ENCODE measurements around the gene FCHSD1.

The FCHSD1 gene

DNA sequence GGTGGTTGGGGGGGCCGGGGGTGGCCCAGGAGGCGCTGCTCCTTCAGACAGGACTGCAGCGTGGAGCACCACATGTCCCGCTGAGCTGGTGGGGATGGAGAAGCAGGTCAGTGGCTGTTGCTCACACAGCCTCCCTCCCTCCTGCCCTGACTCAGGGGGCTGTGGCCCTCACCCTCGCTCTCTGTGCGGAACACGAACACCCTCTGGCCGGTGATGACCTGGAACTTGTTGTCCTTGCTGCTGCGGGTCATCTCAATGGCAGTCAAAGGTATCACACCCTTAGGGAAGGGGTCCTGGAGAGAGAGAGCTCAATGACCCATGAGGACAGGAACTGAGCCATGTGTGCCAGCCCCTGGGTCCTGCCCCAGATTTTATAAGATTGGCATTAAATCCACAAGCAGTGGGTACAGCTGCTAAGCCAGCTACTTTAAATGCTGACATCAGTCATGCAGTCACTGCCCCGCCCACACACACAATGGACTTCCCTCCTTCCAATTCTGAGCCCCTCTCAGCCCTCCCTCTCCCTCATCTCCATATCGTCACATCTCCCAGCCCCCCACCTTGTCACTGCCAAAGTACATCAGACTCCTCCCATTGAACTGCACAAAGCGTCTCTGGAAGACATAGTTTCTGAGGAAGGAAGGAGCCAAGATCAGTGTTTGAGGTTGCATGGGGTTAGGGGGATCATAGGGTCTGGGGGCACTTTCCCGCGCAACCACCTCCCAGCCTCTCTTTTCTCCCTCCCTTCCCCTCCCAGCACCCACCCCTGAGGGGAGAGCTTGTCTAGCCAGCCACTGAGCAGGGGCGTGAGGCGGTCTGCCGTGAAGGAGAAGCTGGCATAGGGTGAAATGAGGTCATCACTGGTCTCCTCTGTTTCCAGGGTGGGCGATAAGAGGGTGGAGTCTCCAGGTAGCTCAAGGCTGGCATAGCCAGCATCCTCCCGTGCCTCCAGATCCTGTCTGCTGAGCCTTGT lies 21.9 kb upstream of the FCHSD1 start:
- ATAC-seq: no peak
- no peak for DNase-seq

GRCh38 chr5:141672071-141672840 lies 21.0 kb upstream of the FCHSD1 start:
- no peak for ATAC-seq

GRCh38 chr5:141669520-141669919 lies 18.3 kb upstream of the FCHSD1 start:
- DNase-seq (no peak), ATAC-seq (no peak)

More at GRCh38 chr5:141672071-141672840, 21.0 kb upstream of the FCHSD1 start:
- no peak for DNase-seq

GRCh38 chr5:141668601-141669265 lies 17.5 kb upstream of the FCHSD1 start:
- no peak for ATAC-seq
- no peak for DNase-seq

DNA sequence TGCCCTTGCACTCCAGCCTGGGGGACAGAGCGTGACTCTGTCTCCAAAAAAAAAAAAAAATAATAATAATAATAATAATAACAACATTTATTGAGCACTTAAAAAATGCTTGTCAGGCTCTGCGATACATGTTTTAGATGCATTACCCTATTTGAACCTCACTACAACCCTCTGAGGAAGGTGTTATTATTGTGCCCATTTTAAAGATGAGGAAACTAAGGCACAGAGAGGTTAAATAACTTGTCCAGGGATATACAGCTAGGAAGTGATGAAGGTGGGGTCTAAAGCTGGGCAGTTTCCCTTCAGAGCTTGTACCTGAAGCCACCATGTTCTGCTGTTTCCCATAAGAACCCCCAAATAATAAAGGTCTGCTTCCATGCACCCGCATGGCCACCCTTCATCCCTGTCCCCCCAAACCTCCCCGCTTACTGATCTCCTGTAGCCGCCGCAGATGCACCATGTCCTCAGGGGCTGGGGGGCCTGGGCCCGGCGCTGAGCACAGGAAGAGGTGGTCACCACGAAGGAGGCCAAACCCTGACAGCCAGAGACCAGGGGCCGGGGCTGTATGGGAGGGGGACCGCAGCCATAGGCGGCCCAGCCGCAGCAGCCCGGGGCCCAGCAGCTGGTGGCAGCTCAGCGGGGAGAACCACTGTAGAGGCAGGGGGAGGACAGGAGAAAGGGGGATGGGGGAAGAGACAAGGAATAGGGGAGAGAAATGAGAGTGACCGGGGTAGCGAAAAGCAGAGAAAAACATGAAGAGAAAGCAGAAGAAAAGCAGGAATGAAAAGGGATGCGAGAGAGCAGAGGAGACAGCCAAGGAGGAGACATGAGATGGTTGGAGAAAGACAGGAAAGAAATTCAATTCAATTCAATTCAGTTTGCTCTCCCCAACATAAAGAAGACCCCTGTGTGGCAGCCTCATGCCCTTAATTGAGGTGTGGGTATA lies 15.1 kb upstream of the FCHSD1 start:
- ATAC-seq (no peak), DNase-seq (no peak)

- peak; percentile 79 for DNase-seq
- ATAC-seq: peak; percentile 84
Measured at GRCh38 chr5:141664733-141665461, 13.7 kb upstream of the FCHSD1 start.

DNA sequence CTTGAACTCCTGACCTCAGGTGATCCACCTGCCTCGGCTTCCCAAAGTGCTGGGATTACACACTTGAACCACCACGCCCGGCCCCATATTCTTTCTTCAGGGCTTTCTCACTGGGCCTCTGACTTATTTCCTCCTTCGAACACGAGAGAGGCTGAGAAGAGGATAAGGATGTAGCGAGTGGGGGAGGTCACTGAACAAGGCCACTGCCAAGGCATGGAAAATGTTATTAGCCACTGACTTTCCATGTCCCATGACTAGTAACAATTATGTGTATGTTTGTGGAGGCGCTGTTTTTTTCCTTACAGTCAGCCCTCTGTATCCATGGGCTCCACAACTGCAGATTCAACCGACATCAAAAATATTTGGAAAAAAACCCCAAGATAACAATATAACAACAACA lies 12.3 kb upstream of the FCHSD1 start:
- ATAC-seq: no peak

DNA sequence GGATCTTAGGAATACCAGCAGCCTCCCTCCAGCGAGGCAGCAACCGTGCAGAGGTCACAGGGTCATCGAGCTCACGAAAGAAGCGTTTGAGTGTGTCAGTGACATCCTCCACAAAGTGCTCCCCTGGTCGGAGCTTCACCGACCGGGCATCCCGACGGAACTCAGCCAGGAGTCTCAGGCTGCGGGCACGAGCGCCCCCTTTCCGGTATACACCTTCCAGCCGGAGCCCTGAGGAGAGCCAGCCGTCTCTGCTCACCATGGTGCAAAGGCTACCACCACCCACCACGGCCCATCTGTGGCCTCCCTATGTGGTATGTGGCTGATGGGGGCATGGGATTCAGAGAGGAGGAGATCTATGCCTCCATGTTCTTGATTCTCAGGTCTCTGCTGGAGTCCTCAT lies 10.8 kb upstream of the FCHSD1 start:
- ATAC-seq: no peak
- DNase-seq: no peak

More for the DNA sequence above, 12.3 kb upstream of the FCHSD1 start:
- DNase-seq: no peak

DNA sequence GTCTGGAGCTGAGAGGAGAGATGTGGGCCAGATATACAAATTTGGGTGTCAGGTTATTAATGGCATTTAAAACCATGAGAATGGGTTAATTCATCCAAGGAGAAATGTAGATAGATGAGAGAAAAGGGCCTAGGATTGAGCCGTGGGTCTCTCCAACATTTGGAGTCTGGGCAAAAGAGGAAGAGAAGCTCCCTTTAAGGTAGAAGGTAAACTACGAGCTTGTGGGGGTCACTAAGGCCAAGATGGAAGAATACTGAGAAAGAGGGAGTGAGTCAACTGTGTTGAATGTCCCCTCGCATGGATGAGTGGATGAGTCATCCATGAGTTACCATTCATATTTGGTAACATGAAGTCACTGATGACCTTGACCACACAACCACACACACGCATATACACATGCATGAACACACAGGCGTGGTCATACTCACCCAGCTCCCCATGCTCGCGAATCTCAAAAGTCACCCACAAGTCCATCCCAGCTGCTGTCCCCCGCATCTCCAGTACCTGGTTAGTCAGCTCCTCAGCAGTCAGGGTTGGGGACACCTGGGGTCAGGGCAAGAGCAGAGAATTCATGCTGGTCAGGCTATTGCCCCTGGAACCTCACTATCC lies 6.8 kb upstream of the FCHSD1 start:
- no peak for DNase-seq
- peak; percentile 74 for ATAC-seq

DNA sequence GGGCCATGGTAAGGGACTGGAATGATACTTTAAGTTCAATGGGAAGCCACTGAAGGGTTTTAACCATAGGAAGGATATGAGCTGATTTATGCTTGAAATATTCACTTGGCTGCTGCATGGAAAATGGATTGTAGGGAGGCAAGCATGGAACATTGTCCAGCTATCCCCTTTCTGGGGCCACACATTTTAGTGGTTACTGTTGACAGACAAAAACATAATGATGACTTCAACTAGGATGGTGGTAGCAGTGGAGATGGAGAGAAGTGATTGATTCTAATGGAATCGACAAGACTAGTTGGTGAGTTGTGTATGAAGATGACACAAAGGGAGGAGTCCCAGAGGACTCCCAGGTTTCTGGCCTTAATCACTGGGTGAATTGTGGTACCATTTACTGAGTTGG lies 6.2 kb upstream of the FCHSD1 start:
- no peak for DNase-seq
- no peak for ATAC-seq

- DNase-seq (no peak), ATAC-seq (no peak)
Measured at GRCh38 chr5:141656396-141656795, 5.2 kb upstream of the FCHSD1 start.

DNA sequence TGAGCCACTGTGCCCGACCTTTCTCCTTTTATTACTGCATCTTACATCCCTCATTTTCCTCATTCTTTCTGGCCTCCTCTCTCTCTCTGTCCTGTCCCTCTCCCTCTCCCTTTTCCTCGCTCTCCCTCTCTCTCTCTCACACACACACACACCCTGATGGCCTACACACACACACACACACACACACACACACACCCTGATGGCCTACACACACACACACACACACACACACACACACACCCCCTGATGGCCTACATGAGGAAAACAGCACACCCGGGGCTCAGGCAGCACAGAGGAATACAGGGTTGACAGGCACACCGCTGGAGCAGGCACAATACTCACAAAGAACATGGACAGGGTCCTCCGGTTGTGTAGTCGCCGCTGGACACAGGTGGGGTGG lies 3.8 kb upstream of the FCHSD1 start:
- DNase-seq: no peak
- ATAC-seq: no peak

- ATAC-seq (no peak), DNase-seq (no peak)
Measured at GRCh38 chr5:141654298-141654697, 3.1 kb upstream of the FCHSD1 start.

DNA sequence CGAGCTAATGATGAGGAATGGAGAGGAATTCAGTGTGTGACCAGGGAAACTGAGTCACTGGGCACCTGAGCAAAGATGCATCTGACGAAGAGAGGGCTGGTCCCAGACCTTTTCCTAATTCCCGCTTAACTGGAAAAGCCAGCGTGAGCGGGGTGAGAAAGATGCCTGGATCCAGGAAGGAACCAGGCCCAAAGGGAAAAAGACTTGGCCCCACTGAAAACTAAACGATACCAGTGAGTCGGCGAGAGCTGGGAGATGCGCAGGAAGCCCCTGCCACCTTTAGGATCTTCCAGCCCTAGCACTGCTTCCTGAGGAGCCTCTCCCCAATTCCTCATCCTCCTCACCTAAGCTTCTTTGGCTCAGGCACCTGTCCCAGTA lies 499 bp upstream of the FCHSD1 start:
- ATAC-seq (no peak), DNase-seq (no peak)

- ATAC-seq: no peak
Measured at GRCh38 chr5:141649972-141650371, 1.2 kb downstream of the FCHSD1 start.

DNA sequence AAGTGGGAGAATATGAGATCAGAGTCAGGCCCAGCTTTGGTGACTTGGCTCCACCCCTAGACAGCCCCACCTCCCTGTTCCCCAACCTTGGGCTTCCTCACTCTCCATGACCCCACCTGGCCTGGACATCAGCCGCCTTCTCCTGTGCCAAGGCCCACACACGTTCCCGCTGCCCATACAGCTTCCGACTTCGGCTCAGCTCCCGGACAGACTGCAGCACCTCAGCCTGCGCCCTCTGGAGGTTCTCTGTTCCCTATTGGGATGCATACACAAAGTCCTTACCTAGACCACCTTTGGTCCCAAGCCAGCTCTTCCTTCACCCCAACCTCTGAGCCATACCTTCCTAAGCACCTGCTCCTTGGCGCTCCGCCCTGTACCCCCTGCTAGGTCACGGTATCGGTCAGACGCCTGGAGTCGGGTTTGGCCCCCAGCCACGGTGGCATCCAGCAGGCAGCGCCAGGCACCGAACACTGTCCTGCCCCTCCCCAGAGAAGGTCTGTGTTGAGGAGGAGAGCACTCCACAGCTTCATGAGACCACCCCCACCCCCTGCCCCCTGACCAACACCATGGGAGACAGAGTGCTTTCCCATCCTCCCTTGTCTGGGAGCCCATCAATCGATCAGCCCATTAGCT lies 2.0 kb downstream of the FCHSD1 start:
- ATAC-seq (no peak), DNase-seq (no peak)

More at GRCh38 chr5:141649972-141650371, 1.2 kb downstream of the FCHSD1 start:
- DNase-seq: no peak

- no peak for DNase-seq
- no peak for ATAC-seq
Measured at GRCh38 chr5:141647851-141648250, 3.4 kb downstream of the FCHSD1 start.

DNA sequence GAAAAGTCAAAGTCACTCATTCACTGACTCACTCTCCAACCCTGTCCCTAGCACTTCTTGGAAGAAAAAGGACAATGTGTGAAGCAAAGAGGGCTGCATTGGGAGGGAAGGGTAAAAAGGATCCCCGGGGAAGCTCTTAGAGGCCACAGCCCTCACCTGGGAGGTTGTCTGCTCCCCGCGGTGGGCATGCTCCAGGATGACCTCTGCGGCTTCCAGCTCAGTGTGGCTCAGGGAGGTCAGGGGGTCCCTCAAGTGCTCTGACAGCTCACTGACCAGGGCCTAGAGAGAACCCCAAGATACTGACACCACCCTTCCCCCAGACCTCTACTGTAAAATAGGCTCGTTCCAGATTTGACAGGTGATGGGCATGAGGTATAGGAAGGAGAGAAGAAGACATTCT lies 4.0 kb downstream of the FCHSD1 start:
- DNase-seq (no peak), ATAC-seq (no peak)

- no peak for DNase-seq
- no peak for ATAC-seq
Measured at GRCh38 chr5:141646026-141646425, 5.2 kb downstream of the FCHSD1 start.

Measured in stimulated activated naive CD8-positive, alpha-beta T cell treated with anti-CD3 and anti-CD28 coated beads, Interleukin-15, Interleukin-2, amounts not matched to agents 100 U/mL and 50 U/mL, for 24 hours (primary cell).